GM19455 (cell line): ENCODE results near the gene PDIK1L.
"Not testable (repeated sequence)": the region's sequence is repeated elsewhere in the genome, so short reads cannot be mapped to it uniquely, and the experiment has no call there.

Experiments
- ATAC-seq: cut with Tn5 transposase; IDR thresholded peaks from one replicate; pipeline ENCODE4 v1.9.1; 2021; ENCODE audit not compliant: unreplicated experiment

Gene PDIK1L

GRCh38 chr1:26089125-26089524 is 22.5 kb upstream of the PDIK1L start:
- ATAC-seq = no peak

GRCh38 chr1:26090893-26091292 is 20.7 kb upstream of the PDIK1L start:
- no peak for ATAC-seq

DNA sequence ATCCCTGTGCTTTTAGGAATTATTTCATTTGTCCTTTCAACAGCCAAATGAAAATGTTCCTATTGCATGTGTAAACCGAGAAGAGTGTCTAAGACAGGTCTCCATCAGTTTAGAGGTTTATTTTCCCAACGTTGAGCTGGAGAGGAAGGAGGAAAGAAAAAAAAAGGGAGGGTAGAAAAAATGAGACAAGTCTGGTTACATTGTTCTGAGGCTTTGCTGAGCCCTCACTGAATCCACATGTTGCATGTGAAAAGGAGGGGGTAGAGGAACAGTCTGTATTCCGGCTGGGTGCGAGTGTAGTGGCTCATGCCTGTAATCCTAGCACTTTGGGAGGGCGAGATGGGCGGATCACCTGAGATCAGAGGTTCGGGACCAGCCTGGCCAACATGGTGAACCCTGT is 19.2 kb upstream of the PDIK1L start:
- ATAC-seq = no peak

DNA sequence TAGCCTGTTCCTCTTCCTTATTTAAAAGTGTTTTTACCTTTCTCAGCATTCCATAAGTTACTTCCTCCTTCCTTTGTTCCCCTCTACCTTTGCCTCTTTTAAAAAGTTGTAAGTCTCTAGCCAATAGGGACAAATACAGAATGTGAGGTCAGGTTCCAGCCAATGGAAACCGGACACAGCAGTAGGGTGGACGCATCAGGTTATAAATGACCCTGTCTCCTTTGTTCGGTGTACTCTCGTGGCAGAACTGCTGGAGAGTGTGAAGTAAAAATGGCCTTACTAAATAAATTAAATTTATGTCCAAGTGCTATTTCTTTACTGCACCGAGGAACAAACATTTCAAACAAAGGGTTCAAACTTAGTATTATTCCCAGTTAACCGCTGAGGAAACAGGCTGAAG is 18.1 kb upstream of the PDIK1L start:
- not testable (repeated sequence) for ATAC-seq

GRCh38 chr1:26094076-26094669 is 17.5 kb upstream of the PDIK1L start:
- ATAC-seq = no peak

- no peak for ATAC-seq
Observed at GRCh38 chr1:26094677-26095383, 16.8 kb upstream of the PDIK1L start.

GRCh38 chr1:26096471-26096870 is 15.2 kb upstream of the PDIK1L start:
- no peak for ATAC-seq

DNA sequence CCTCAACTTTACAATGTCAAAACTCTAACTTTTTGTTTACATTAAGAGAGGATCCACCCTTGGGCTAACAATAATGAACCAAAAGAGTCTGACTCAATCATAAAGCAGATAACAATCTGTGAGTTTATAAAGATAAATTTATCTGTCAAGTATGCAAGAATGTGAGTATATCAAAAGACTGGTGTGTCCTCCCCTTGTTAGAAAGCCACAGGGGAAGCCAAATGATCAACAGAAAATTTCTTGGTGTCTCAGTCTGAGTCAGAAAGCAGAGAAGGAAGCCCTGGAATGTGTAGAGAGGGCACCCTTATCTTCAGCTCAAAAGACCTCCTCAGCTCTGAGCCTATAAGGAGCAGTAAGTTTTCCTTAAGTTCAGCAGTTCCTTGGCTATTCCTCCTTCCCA is 13.9 kb upstream of the PDIK1L start:
- no peak for ATAC-seq

DNA sequence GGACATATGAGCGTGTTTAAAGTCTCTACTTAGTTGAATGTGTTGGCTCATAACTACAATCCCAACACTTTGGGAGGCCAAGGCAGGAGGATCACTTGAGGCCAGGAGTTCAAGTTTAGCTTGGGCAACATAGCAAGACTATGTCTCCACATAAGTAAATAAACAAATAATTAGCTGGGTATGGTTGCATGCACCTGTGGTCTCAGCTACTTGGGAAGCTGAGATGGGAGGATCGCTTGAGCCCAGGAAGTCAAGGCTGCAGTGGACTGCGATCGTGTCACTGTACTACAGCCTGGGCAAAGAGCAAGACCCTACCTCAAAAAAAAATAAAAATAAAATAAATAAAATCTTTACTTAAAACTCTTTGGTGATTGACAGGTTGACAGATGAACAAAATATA is 13.0 kb upstream of the PDIK1L start:
- ATAC-seq = no peak

DNA sequence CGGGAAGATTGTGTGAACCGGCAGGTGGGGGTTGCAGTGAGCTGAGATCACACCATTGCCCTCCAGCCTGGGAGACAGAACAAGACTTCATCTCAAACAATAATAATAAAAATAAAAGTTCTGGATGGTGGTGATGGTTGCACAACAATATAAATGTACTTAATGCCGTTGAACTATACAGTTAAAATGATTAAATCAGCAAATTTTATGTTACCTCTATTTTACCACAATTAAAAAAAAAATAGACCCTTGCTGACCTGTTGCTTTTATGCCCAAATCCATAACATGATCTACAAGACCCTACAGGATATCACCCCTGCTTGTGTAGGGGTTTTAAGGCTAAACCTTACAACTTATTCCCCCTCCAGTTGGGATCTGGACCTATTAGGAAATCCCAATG is 11.8 kb upstream of the PDIK1L start:
- ATAC-seq = no peak

- ATAC-seq = not testable (repeated sequence)
Observed at GRCh38 chr1:26100204-26100603, 11.4 kb upstream of the PDIK1L start.

GRCh38 chr1:26102119-26102518 is 9.5 kb upstream of the PDIK1L start:
- no peak for ATAC-seq

DNA sequence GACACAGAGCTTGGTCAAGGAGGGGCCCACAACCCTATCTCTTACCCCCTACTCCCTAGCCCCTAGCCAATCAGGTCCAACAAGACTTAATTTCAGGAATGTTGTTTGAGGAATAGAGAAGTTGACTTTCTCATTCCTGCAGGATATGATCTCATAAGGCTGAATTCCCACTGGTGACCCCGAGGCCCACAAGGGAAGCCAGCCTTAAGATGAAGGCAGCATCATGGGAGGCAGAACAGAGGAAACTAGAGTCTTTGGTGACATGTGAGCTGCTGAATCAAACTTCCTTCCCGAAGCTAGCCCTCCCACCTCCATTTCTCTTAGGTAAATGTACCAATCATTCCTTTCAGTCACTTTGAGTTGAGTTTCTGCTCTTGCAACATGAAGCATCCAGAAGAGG is 9.1 kb upstream of the PDIK1L start:
- no peak for ATAC-seq

DNA sequence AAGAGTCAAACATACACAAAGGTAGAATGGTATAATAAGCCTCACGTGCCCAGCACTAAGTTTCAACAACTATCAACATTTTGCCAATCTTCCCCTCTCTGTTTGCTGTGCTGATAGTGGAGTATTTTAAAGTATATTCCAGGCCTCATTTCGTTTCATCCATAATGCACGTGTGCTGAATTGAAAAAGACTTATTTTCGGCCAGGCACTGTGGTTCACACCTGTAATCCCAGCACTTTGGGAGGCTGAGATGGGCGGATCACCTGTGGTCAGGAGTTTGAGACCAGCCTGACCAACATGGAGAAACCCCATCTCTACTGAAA is 6.4 kb upstream of the PDIK1L start:
- ATAC-seq = not testable (repeated sequence)

DNA sequence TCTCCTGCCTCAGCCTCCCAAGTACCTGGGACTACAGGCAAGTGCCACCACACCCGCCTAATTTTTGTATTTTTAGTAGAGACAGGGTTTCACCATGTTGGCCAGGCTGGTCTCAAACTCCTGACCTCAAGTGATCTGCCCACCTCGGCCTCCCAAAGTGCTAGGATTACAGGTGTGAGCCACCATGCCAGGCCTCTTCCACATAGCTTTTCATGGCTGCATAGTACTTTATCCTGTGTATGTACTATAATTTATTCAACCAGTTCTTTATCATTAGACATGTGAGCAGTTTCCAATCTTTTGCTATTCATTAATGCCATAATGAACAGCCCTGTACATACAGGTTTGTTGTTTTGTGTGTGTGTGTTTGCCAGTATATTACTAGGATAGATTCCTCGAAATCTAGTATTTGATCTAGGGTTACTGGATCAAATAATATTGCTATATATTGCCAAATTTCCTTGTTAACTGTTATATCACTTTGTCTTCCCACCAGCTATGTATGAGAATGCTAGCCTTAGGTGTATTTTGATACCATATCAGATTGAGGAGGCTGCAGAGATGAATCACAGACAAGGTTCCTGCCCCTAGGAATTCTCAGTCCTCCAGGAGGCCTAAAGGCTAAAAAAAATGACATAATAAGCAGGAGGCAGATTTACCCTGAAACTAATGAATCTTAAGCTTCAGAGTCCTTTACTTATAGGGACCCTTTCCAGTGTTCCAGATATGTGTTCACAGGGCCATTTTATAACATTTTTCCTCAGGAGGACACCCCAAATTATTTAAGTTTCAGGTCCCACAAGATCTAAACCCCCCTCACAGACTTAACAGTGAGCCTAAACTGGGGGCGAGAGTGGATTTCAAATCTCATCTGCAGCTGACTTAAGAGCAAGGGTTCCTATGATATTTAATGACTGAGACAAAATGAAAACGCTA is 2.1 kb upstream of the PDIK1L start:
- ATAC-seq = no peak

GRCh38 chr1:26110731-26111529 is 694 bp upstream of the PDIK1L start:
- ATAC-seq = peak; percentile 49

- peak; percentile 2 for ATAC-seq
Observed at GRCh38 chr1:26112407-26112775, 767 bp downstream of the PDIK1L start.

- ATAC-seq = no peak
Observed at GRCh38 chr1:26114165-26114927, 2.7 kb downstream of the PDIK1L start.

DNA sequence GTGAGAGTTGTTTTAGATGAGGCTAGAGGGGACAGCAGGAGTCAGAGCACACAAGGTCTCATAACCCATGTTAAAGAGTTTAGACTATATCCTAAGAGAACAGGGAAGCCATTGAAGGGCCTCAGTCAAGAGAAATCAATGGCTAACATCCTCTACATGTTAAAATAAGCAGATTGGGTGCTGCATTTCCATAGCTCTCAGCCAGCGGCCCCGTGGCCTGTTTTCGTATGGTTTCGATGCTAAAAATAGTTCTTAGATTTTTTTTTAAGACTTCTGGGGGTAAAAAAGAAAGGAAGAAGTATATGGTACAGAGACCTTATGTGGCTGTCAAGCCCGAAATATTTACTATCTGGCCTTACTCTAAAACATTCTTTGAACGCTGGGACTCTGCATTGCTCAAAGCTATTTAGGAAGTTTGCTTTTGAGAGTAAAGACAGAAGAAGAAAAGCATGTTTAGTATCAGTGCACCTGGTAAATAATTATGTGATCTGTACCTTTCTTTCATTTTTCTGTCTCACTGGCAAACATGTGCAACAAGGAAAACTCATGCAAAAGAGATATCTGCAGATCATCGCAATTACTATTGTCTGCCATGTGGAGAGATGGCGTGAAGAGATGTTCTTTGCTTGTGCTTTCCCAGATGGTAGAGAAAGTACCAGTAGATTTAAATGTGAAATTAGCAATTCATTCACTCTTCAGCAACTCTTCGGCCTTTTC is 8.4 kb downstream of the PDIK1L start:
- no peak for ATAC-seq
